Upper lobe of left lung (tissue), 6 donors: ENCODE measurements around the gene ADGRV1. TPM values are rescaled to one million over a fixed set of nuclear protein-coding genes. Genes with fewer than 3 reads are reported as not detected.

Experiments used
- ATAC-seq, 2 donors: fragments of 200-7000 bp; cut with Tn5 transposase; one replicate each; pipeline ENCODE4 v1.9.1; 2022; ENCODE audit warnings: mild to moderate bottlenecking in 2 of 2, moderate library complexity in 2 of 2; ENCODE audit not compliant: low FRiP score in 2 of 2
- DNase-seq, 2 donors: peaks; one replicate each; pipeline ENCODE4 v3.0.0-alpha.2; 2019 to 2020
- H3K27ac ChIP-seq, 4 donors: fragments of 200-600 bp; sonication (generic); one replicate each; pipeline ENCODE4 v1.5.1; 2016 to 2019
- H3K27me3 ChIP-seq, 4 donors: fragments of 200-600 bp; sonication (generic); one replicate each; pipeline ENCODE4 v1.5.1; 2017 to 2019
- H3K36me3 ChIP-seq, 4 donors: fragments of 200-600 bp; sonication (generic); one replicate each; pipeline ENCODE4 v1.5.1; 2016 to 2019
- H3K4me1 ChIP-seq, 4 donors: fragments of 200-600 bp; sonication (generic); one replicate each; pipeline ENCODE4 v1.5.1; 2018 to 2019
- H3K4me3 ChIP-seq, 4 donors: fragments of 200-600 bp; sonication (generic); one replicate each; pipeline ENCODE4 v1.5.1; 2017 to 2019; ENCODE audit warnings: mild to moderate bottlenecking in 2 of 4, moderate library complexity in 1 of 4
- H3K9me3 ChIP-seq, 4 donors: fragments of 200-600 bp; sonication (generic); one replicate each; pipeline ENCODE4 v1.5.1; 2018 to 2019
- CTCF ChIP-seq, 6 experiments: fragments of 450-650 bp in 4 of 6; fragments of 200-600 bp in 2 of 6; sonication (generic) in 2 of 6; IDR thresholded peaks; one replicate each; pipeline ENCODE4 v1.5.1; 2016 to 2019; ENCODE audit warnings: antibody characterized with exemption in 6 of 6
- EP300 ChIP-seq, 4 donors: sonication (generic); formaldehyde crosslinking; IDR thresholded peaks; one replicate each; pipeline ENCODE4 v1.5.1; 2017; ENCODE audit warnings: antibody characterized with exemption in 4 of 4, control low read depth in 2 of 4
- POLR2A ChIP-seq, 4 donors: fragments of 450-650 bp; IDR thresholded peaks; one replicate each; pipeline ENCODE4 v1.5.1; 2016 to 2017; ENCODE audit warnings: antibody characterized with exemption in 4 of 4, mild to moderate bottlenecking in 2 of 4
- POLR2AphosphoS5 ChIP-seq, 2 donors: sonication (generic); formaldehyde crosslinking; IDR thresholded peaks; one replicate each; pipeline ENCODE4 v1.5.1; 2017; ENCODE audit warnings: antibody characterized with exemption in 2 of 2
- WGBS, 2 donors: methylation state at CpG; one replicate each; pipeline ENCODE4 v1.1.5; 2017 to 2018; 5-methylcytosine and 5-hydroxymethylcytosine counted together
- total RNA-seq, 6 donors: library from RNA; depleted of rRNA in 4 of 6; stranded (reverse); fragments of >200 nt in 4 of 6; gene quantifications; one replicate each; pipeline versions ENCODE4 v1.1.0 to v1.2.1, GENCODE V29; 2016 to 2021
- donor health status: DM: no; HTN: no; CAD: no; lungs with moderate emphysema.
- donor health status: DM: no; HTN: yes; CAD: no; lungs with severe emphysema.

The ADGRV1 gene
- total RNA-seq, 6 donors from 2014 or later: 22.3 to 129 (median 60.4) TPM

GRCh38 chr5:91164424-91164823 is 605.8 kb downstream of the ADGRV1 start:
- Histone ChIP-seq H3K27ac (no peak overlapping the region), H3K27me3 (no peaks in the 10 kb centered on the region), H3K36me3 (no peaks in the 10 kb centered on the region), H3K9me3 (no peaks in the 10 kb centered on the region), H3K4me3 (no peak overlapping the region), H3K4me1 (peaks cover 14 to 19% (median 16%) of the 10 kb centered on the region in 4 donors)
- TF ChIP-seq POLR2AphosphoS5 (IDR thresholded peaks at IDR 0.05) (no peak), POLR2A (IDR thresholded peaks at IDR 0.05) (no peak)
- WGBS, 2 donors: 72 to 79% methylated on average over 3 of the region's 3 CpGs
- no peak for DNase-seq
- no peak for ATAC-seq

- H3K36me3 ChIP-seq: no peaks in the 10 kb centered on the region
- no peak overlapping the region for H3K4me3 ChIP-seq
- no peaks in the 10 kb centered on the region for H3K9me3 ChIP-seq
- ATAC-seq (no peak), DNase-seq (no peak)
- 77 to 82% methylated on average over 3 of the region's 3 CpGs for WGBS, 2 donors
- H3K27me3 ChIP-seq: no peaks in the 10 kb centered on the region
- peaks cover 14 to 21% (median 17%) of the 10 kb centered on the region in 4 donors for H3K4me1 ChIP-seq
- TF ChIP-seq POLR2AphosphoS5 (IDR thresholded peaks at IDR 0.05) (no peak), EP300 (IDR thresholded peaks at IDR 0.05) (no peak), CTCF (IDR thresholded peaks at IDR 0.05) (no peak), POLR2A (IDR thresholded peaks at IDR 0.05) (no peak)
- H3K27ac ChIP-seq: no peak overlapping the region
These were observed 607.6 kb downstream of the ADGRV1 start for GRCh38 chr5:91166059-91166807.

DNA sequence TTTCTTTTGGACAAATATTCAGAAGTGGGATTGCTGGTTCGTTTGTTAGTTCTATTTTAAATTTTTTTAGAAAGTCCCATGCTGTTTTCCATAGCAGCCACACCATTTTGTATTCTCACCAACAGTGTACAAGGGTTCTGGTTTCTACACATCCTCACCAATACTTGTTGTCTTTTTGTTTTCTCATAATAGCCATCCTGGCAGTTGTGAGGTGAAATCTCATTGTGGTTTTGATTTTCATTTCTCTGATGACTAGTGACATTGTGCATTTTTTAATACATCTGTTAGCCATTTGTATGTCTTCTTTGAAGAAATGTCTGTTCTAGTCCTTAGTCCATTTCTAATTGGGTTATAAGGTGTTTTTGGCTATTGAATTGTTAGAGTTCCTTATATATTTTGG is 610.3 kb downstream of the ADGRV1 start:
- 72 to 77% methylated on average over 1 of the region's 1 CpG for WGBS, 2 donors
- H3K9me3 ChIP-seq: no peaks in the 10 kb centered on the region
- no peak for TF ChIP-seq EP300 (IDR thresholded peaks at IDR 0.05)
- no peak overlapping the region for H3K4me3 ChIP-seq
- H3K27me3 ChIP-seq: no peaks in the 10 kb centered on the region
- H3K36me3 ChIP-seq: no peaks in the 10 kb centered on the region
- H3K27ac ChIP-seq: no peak overlapping the region
- DNase-seq: no peak
- H3K4me1 ChIP-seq: peaks cover 0 to 4% (median 0%) of the 10 kb centered on the region in 4 donors
- no peak for ATAC-seq

DNA sequence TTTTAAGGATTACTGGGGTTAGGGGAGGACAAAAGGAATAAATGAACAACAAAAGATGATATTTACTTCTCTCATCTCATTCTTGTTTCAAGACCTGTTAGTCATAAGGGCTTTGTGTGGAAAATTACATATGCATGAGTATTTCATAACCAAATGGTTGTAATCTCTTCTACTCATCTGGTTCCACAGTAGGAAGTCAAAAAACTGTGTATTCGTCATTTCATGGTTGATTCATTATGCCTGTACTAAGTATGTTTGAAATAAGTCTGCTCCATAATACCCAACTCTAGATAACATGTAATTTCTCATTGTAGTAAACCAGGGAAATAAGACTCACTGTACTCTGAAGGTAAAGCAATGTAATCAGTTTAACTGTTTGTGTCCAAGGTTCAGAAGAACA is 611.7 kb downstream of the ADGRV1 start:
- no peak overlapping the region for H3K4me3 ChIP-seq
- WGBS, 2 donors: 0 to 23% methylated on average over 1 of the region's 1 CpG
- no peak for DNase-seq
- no peaks in the 10 kb centered on the region for H3K36me3 ChIP-seq
- H3K4me1 ChIP-seq: peaks cover 0 to 4% (median 0%) of the 10 kb centered on the region in 4 donors
- ATAC-seq: peak in 1 of 2 donors; percentile 45
- no peak for TF ChIP-seq CTCF (IDR thresholded peaks at IDR 0.05)
- no peak for TF ChIP-seq POLR2A (IDR thresholded peaks at IDR 0.05)
- TF ChIP-seq EP300 (IDR thresholded peaks at IDR 0.05): no peak
- no peak for TF ChIP-seq POLR2AphosphoS5 (IDR thresholded peaks at IDR 0.05)
- H3K9me3 ChIP-seq: no peaks in the 10 kb centered on the region
- H3K27me3 ChIP-seq: no peaks in the 10 kb centered on the region
- no peak overlapping the region for H3K27ac ChIP-seq

- Histone ChIP-seq H3K27ac (no peak overlapping the region), H3K36me3 (no peaks in the 10 kb centered on the region), H3K4me3 (no peak overlapping the region), H3K9me3 (no peaks in the 10 kb centered on the region), H3K27me3 (no peaks in the 10 kb centered on the region), H3K4me1 (peaks cover 0 to 4% (median 0%) of the 10 kb centered on the region in 4 donors)
- ATAC-seq: no peak
- 64 to 71% methylated on average over 2 of the region's 2 CpGs for WGBS, 2 donors
- TF ChIP-seq CTCF (IDR thresholded peaks at IDR 0.05): no peak
- TF ChIP-seq EP300 (IDR thresholded peaks at IDR 0.05): no peak
- no peak for TF ChIP-seq POLR2A (IDR thresholded peaks at IDR 0.05)
- no peak for TF ChIP-seq POLR2AphosphoS5 (IDR thresholded peaks at IDR 0.05)
- DNase-seq: no peak
These were observed 612.7 kb downstream of the ADGRV1 start for GRCh38 chr5:91171322-91171721.

GRCh38 chr5:91174396-91174795 is 615.8 kb downstream of the ADGRV1 start:
- no peak for TF ChIP-seq EP300 (IDR thresholded peaks at IDR 0.05)
- no peak for TF ChIP-seq POLR2A (IDR thresholded peaks at IDR 0.05)
- TF ChIP-seq CTCF (IDR thresholded peaks at IDR 0.05): no peak
- TF ChIP-seq POLR2AphosphoS5 (IDR thresholded peaks at IDR 0.05): no peak
- Histone ChIP-seq H3K4me3 (no peak overlapping the region), H3K27me3 (no peaks in the 10 kb centered on the region), H3K4me1 (peaks cover 0 to 4% (median 0%) of the 10 kb centered on the region in 4 donors), H3K27ac (no peak overlapping the region), H3K9me3 (no peaks in the 10 kb centered on the region), H3K36me3 (no peaks in the 10 kb centered on the region)
- ATAC-seq (no peak), DNase-seq (no peak)
